Neural cell (in vitro differentiated cells): ENCODE results near the gene AQP12A. TPM values are rescaled to one million over a fixed set of nuclear protein-coding genes. Genes with fewer than 3 reads are reported as not detected.

Source experiments
- H2AFZ ChIP-seq: fragments of 200-600, 300-800 bp; sonication (generic), shearing (Covaris generic); 2 replicates; pipeline ENCODE4 v1.6.0; 2014; ENCODE audit warnings: low read depth, mild to moderate bottlenecking, antibody characterized with exemption, low read length, moderate library complexity
- H3F3A ChIP-seq: fragments of 200-600 bp; shearing (Covaris generic); 2 replicates; pipeline ENCODE4 v1.6.1; 2016; ENCODE audit warnings: mild to moderate bottlenecking, moderate library complexity, mixed read lengths, antibody characterized with exemption, low read length; ENCODE audit not compliant: insufficient read depth, poor library complexity, severe bottlenecking
- H3K27ac ChIP-seq: fragments of 200-600, 300-800 bp; sonication (generic), shearing (Covaris generic); 2 replicates; pipeline ENCODE4 v1.5.1; 2014; ENCODE audit warnings: mild to moderate bottlenecking, low read length, moderate library complexity
- H3K27me3 ChIP-seq: fragments of 300-800, 200-600 bp; sonication (generic), shearing (Covaris generic); 2 replicates; pipeline ENCODE4 v1.6.0; 2014; ENCODE audit warnings: mild to moderate bottlenecking, low read depth, low read length, moderate library complexity; ENCODE audit not compliant: insufficient read depth
- H3K36me3 ChIP-seq: fragments of 300-800, 200-600 bp; sonication (generic), shearing (Covaris generic); 2 replicates; pipeline ENCODE4 v1.5.1; 2014; ENCODE audit warnings: mild to moderate bottlenecking, antibody characterized with exemption, low read length, moderate library complexity; ENCODE audit not compliant: insufficient read depth
- H3K4me2 ChIP-seq: fragments of 300-800, 200-600 bp; sonication (generic), shearing (Covaris generic); 2 replicates; pipeline ENCODE4 v1.6.0; 2014; ENCODE audit warnings: mild to moderate bottlenecking, low read length
- H3K4me3 ChIP-seq: fragments of 300-800, 200-600 bp; sonication (generic), shearing (Covaris generic); 2 replicates; pipeline ENCODE4 v1.5.1; 2014; ENCODE audit warnings: mild to moderate bottlenecking, low read length, moderate library complexity
- H3K79me2 ChIP-seq: fragments of 200-600 bp; shearing (Covaris generic); replicated peaks from 2 replicates; pipeline ENCODE4 v1.6.0; 2014; ENCODE audit warnings: mild to moderate bottlenecking, low read length, moderate library complexity; ENCODE audit not compliant: insufficient read depth
- H3K9ac ChIP-seq: fragments of 300-800, 200-600 bp; sonication (generic), shearing (Covaris generic); 2 replicates; pipeline ENCODE4 v1.6.1; 2016; ENCODE audit warnings: mild to moderate bottlenecking, low read length, mixed read lengths
- H3K9me2 ChIP-seq: fragments of 200-600 bp; shearing (Covaris generic); 2 replicates; pipeline ENCODE4 v1.6.1; 2016; ENCODE audit warnings: mild to moderate bottlenecking, low read length, mixed read lengths; ENCODE audit not compliant: insufficient read depth
- H3K9me3 ChIP-seq: fragments of 200-600, 300-800 bp; sonication (generic), shearing (Covaris generic); 2 replicates; pipeline ENCODE4 v1.6.1; 2016; ENCODE audit warnings: mild to moderate bottlenecking, mixed run types, low read length, moderate library complexity, mixed read lengths
- H4K20me1 ChIP-seq: fragments of 200-600 bp; shearing (Covaris generic); 2 replicates; pipeline ENCODE4 v1.6.1; 2016; ENCODE audit warnings: mild to moderate bottlenecking, mixed run types; ENCODE audit not compliant: insufficient read depth
- EP300 ChIP-seq: fragments of 450-650 bp; conservative IDR thresholded peaks from 2 replicates; pipeline ENCODE4 v1.6.1; 2014; ENCODE audit warnings: antibody characterized with exemption, mild to moderate bottlenecking, moderate library complexity; ENCODE audit not compliant: poor library complexity, severe bottlenecking
- EZH2 ChIP-seq: fragments of 200-600, 300-800 bp; shearing (Covaris generic), sonication (generic); IDR thresholded peaks from 2 replicates; pipeline ENCODE4 v1.6.1; 2014; ENCODE audit warnings: antibody characterized with exemption, low read length, borderline replicate concordance, mild to moderate bottlenecking; ENCODE audit not compliant: insufficient read depth, poor library complexity, severe bottlenecking
- MXI1 ChIP-seq: fragments of 450-650 bp; conservative IDR thresholded peaks from 2 replicates; pipeline ENCODE4 v1.6.1; 2014; ENCODE audit warnings: antibody characterized with exemption, mild to moderate bottlenecking; ENCODE audit not compliant: poor library complexity, severe bottlenecking
- POLR2AphosphoS5 ChIP-seq: IDR thresholded peaks from 2 replicates; pipeline ENCODE4 v1.6.1; 2012
- RAD21 ChIP-seq: fragments of 450-650 bp; conservative IDR thresholded peaks from 2 replicates; pipeline ENCODE4 v1.6.1; 2014; ENCODE audit warnings: antibody characterized with exemption, mild to moderate bottlenecking, moderate library complexity
- SMC3 ChIP-seq: fragments of 450-650 bp; conservative IDR thresholded peaks from 2 replicates; pipeline ENCODE4 v1.6.1; 2014; ENCODE audit warnings: antibody characterized with exemption, mild to moderate bottlenecking, moderate library complexity; ENCODE audit not compliant: poor library complexity
- TAF1 ChIP-seq: IDR thresholded peaks from 2 replicates; pipeline ENCODE4 v1.6.1; 2012; ENCODE audit warnings: low read depth
- polyA plus RNA-seq: library from polyadenylated mRNA; depleted of rRNA; stranded (reverse); fragments of >200 nt; gene quantifications from 2 replicates; pipeline ENCODE4 v1.2.3, GENCODE V29; 2014
- TF ChIP-seq, protein P1 (sequence below): IDR thresholded peaks from 2 replicates; pipeline ENCODE4 v1.6.1; 2012; ENCODE audit warnings: borderline replicate concordance
- TF ChIP-seq, protein P2 (sequence below): fragments of 450-650 bp; IDR thresholded peaks from 2 replicates; pipeline ENCODE4 v1.5.1; 2014; ENCODE audit warnings: antibody characterized with exemption, mild to moderate bottlenecking, moderate library complexity; ENCODE audit not compliant: poor library complexity, severe bottlenecking

Gene AQP12A
- polyA plus RNA-seq, 1 donor from 2014 or later = not detected

DNA sequence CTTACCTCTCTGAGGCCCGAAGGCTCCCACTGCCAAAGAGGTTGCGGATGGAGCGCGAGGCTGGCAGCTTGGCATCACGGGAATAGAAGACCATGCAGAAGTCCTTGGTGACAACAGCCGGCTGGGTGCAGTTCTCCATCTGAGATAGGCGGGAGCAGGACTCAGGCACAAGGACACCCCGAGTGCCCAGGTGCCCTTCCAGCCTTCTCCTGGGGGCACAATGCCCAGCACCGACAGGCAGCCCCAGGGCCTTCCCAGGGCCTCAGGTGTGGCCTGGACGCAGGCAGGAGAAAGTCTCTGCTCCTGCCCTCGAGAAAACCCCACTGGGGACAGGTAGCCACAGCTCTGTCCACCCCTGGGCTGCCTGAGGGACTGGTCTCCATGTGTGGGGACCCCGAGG lies 33.6 kb downstream of the AQP12A start:
- H3K4me2 ChIP-seq = no peak overlapping the region
- no peaks in the 10 kb centered on the region for H3F3A ChIP-seq
- no peak overlapping the region for H3K27ac ChIP-seq
- H3K9ac ChIP-seq = no peak overlapping the region
- no peak overlapping the region for H2AFZ ChIP-seq
- H3K9me2 ChIP-seq = no peaks in the 10 kb centered on the region
- no peaks in the 10 kb centered on the region for H3K27me3 ChIP-seq
- no peaks in the 10 kb centered on the region for H4K20me1 ChIP-seq
- H3K36me3 ChIP-seq = no peaks in the 10 kb centered on the region
- TF ChIP-seq RAD21 = no peak
- no peak for TF ChIP-seq EZH2
- TF ChIP-seq, protein P1, sequence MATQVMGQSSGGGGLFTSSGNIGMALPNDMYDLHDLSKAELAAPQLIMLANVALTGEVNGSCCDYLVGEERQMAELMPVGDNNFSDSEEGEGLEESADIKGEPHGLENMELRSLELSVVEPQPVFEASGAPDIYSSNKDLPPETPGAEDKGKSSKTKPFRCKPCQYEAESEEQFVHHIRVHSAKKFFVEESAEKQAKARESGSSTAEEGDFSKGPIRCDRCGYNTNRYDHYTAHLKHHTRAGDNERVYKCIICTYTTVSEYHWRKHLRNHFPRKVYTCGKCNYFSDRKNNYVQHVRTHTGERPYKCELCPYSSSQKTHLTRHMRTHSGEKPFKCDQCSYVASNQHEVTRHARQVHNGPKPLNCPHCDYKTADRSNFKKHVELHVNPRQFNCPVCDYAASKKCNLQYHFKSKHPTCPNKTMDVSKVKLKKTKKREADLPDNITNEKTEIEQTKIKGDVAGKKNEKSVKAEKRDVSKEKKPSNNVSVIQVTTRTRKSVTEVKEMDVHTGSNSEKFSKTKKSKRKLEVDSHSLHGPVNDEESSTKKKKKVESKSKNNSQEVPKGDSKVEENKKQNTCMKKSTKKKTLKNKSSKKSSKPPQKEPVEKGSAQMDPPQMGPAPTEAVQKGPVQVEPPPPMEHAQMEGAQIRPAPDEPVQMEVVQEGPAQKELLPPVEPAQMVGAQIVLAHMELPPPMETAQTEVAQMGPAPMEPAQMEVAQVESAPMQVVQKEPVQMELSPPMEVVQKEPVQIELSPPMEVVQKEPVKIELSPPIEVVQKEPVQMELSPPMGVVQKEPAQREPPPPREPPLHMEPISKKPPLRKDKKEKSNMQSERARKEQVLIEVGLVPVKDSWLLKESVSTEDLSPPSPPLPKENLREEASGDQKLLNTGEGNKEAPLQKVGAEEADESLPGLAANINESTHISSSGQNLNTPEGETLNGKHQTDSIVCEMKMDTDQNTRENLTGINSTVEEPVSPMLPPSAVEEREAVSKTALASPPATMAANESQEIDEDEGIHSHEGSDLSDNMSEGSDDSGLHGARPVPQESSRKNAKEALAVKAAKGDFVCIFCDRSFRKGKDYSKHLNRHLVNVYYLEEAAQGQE = no peak
- no peak for TF ChIP-seq MXI1
- no peak for TF ChIP-seq POLR2AphosphoS5
- TF ChIP-seq, protein P2, sequence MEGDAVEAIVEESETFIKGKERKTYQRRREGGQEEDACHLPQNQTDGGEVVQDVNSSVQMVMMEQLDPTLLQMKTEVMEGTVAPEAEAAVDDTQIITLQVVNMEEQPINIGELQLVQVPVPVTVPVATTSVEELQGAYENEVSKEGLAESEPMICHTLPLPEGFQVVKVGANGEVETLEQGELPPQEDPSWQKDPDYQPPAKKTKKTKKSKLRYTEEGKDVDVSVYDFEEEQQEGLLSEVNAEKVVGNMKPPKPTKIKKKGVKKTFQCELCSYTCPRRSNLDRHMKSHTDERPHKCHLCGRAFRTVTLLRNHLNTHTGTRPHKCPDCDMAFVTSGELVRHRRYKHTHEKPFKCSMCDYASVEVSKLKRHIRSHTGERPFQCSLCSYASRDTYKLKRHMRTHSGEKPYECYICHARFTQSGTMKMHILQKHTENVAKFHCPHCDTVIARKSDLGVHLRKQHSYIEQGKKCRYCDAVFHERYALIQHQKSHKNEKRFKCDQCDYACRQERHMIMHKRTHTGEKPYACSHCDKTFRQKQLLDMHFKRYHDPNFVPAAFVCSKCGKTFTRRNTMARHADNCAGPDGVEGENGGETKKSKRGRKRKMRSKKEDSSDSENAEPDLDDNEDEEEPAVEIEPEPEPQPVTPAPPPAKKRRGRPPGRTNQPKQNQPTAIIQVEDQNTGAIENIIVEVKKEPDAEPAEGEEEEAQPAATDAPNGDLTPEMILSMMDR = no peak
- no peak for TF ChIP-seq EP300
- TF ChIP-seq TAF1 = no peak
- no peak for TF ChIP-seq SMC3
- H3K79me2 ChIP-seq = no peaks in the 10 kb centered on the region
- no peaks in the 10 kb centered on the region for H3K9me3 ChIP-seq
- no peak overlapping the region for H3K4me3 ChIP-seq

DNA sequence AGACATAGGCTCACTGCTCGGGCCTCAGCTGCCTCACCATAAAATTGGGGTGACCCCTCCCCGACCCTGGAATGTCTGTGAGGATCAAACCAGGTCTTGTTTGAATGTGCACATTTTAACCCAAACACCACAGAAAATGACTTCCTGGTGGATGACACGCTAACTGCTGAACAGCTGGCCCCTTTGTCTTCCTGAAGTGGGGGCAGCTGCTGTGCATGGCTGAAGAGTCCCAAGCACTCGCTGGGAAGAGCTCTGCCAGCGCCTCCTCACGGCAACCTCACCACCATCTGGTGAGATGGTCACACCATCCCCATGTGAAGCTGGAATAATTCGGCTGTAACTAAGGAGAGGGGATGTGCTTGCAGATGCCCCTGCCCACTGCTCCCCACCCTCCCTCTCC lies 34.0 kb downstream of the AQP12A start:
- Histone ChIP-seq H3K9me3 (no peaks in the 10 kb centered on the region), H4K20me1 (no peaks in the 10 kb centered on the region), H3K36me3 (no peaks in the 10 kb centered on the region), H3K4me2 (no peak overlapping the region), H2AFZ (no peak overlapping the region), H3K9ac (no peak overlapping the region), H3K27me3 (no peaks in the 10 kb centered on the region), H3K79me2 (no peaks in the 10 kb centered on the region), H3F3A (no peaks in the 10 kb centered on the region), H3K27ac (no peak overlapping the region), H3K9me2 (no peaks in the 10 kb centered on the region), H3K4me3 (no peak overlapping the region)
- TF ChIP-seq, protein P2 = no peak
- TF ChIP-seq MXI1 (no peak), TAF1 (no peak), POLR2AphosphoS5 (no peak), SMC3 (no peak), EP300 (no peak), RAD21 (no peak), EZH2 (no peak)
- TF ChIP-seq, protein P1 = no peak
